HCT116 (cell line): ENCODE data around the gene KCNMB2. TPM values are rescaled to one million over a fixed set of nuclear protein-coding genes. Genes with fewer than 3 reads are reported as not detected.

Experiments used
- ATAC-seq: fragments of 200-7000 bp; cut with Tn5 transposase; 2 replicates; pipeline ENCODE4 v1.9.1; 2020; ENCODE audit warnings: mild to moderate bottlenecking, moderate library complexity
- BruUV-seq: library from RNA; stranded (reverse); fragments of 400-500 nt; replicated peaks from 2 replicates; lab custom pipeline; 2021; lab: Mats Ljungman, UMichigan
- CTCF ChIA-PET: fragments of 300-600 bp; sonication (Branson Sonifier 250); formaldehyde crosslinking; loops from one replicate; lab custom pipeline; 2021; ENCODE audit warnings: antibody characterized with exemption; lab: Charles Lee
- POLR2A ChIA-PET: fragments of 300-600, 350-600 bp; sonication (Branson Sonifier 250); formaldehyde crosslinking; loops from one replicate; lab custom pipeline; 2021; ENCODE audit warnings: antibody characterized with exemption; lab: Charles Lee
- RAD21 ChIA-PET, 2 experiments: fragments of 300-600 bp; sonication (Branson Sonifier 250); formaldehyde crosslinking; loops; one replicate each; lab custom pipeline; 2023; ENCODE audit warnings: low total read pairs in 2 of 2; ENCODE audit not compliant: uncharacterized antibody in 2 of 2, unreplicated experiment in 2 of 2, low non-redundant PET in 1 of 2; lab: Charles Lee
- DNase-seq: peaks from one replicate; pipeline ENCODE4 v3.0.0-alpha.2; 2010; ENCODE audit warnings: low read depth, low spot score
- H2AFZ ChIP-seq: fragments of 200-600 bp; shearing (Covaris generic), sonication (generic); 2 replicates; pipeline ENCODE4 v1.6.1; 2017; ENCODE audit warnings: low read depth, mixed run types, mixed read lengths, antibody characterized with exemption, low read length; ENCODE audit not compliant: poor library complexity, severe bottlenecking
- H3K27ac ChIP-seq: 2 replicates; pipeline ENCODE4 v1.5.1; 2012; ENCODE audit warnings: low read depth, low read length
- H3K27me3 ChIP-seq: fragments of 200-600 bp; sonication (generic); 2 replicates; pipeline ENCODE4 v1.6.1; 2016; ENCODE audit warnings: mixed run types, low read length, mixed read lengths; ENCODE audit not compliant: insufficient read depth
- H3K36me3 ChIP-seq, 2 experiments: fragments of 200-500 bp in 1 of 2; fragments of 200-600 bp in 1 of 2; sonication (Bioruptor generic) in 1 of 2; sonication (generic) in 1 of 2; 2 replicates each; pipeline versions ENCODE4 v1.5.1 to v1.6.1; 2014 to 2016; ENCODE audit warnings: low read length in 2 of 2, inconsistent platforms in 1 of 2, mixed read lengths in 1 of 2, mixed run types in 1 of 2; ENCODE audit not compliant: insufficient read depth in 2 of 2, control insufficient read depth in 1 of 2
- H3K4me1 ChIP-seq, 2 experiments: fragments of 200-600 bp in 1 of 2; sonication (generic) in 1 of 2; 2 replicates each; pipeline versions ENCODE4 v1.5.1 to v1.6.1; 2012 to 2017; ENCODE audit warnings: low read length in 2 of 2, inconsistent platforms in 1 of 2, mild to moderate bottlenecking in 1 of 2, mixed read lengths in 1 of 2, mixed run types in 1 of 2, moderate library complexity in 1 of 2; ENCODE audit not compliant: insufficient read depth in 2 of 2, control insufficient read depth in 1 of 2
- H3K4me2 ChIP-seq: fragments of 200-600 bp; sonication (generic); 2 replicates; pipeline ENCODE4 v1.6.1; 2017; ENCODE audit warnings: mixed run types, low read length, mixed read lengths
- H3K4me3 ChIP-seq, 2 experiments: fragments of 200-600 bp in 1 of 2; sonication (generic) in 1 of 2; replicated peaks in 1 of 2; 2 replicates each; pipeline ENCODE4 v1.5.1; 2011 to 2016; ENCODE audit warnings: low read length in 2 of 2, control low read depth in 1 of 2, low read depth in 1 of 2, mild to moderate bottlenecking in 1 of 2, mixed read lengths in 1 of 2, mixed run types in 1 of 2
- H3K79me2 ChIP-seq: fragments of 200-600 bp; sonication (generic); 2 replicates; pipeline ENCODE4 v1.6.1; 2017; ENCODE audit warnings: mild to moderate bottlenecking, mixed run types, low read length, moderate library complexity, mixed read lengths; ENCODE audit not compliant: insufficient read depth
- H3K9ac ChIP-seq: fragments of 200-600 bp; sonication (generic); 2 replicates; pipeline ENCODE4 v1.6.1; 2016; ENCODE audit warnings: low read length, mixed read lengths
- H3K9me2 ChIP-seq: fragments of 200-600 bp; sonication (generic), shearing (Covaris generic); 2 replicates; pipeline ENCODE4 v1.6.1; 2017; ENCODE audit warnings: mixed run types, mild to moderate bottlenecking, moderate library complexity; ENCODE audit not compliant: insufficient read depth
- H3K9me3 ChIP-seq, 2 experiments: fragments of 200-500 bp in 1 of 2; fragments of 200-600 bp in 1 of 2; sonication (Bioruptor generic) in 1 of 2; sonication (generic) in 1 of 2; 2 replicates each; pipeline ENCODE4 v1.6.1; 2014 to 2017; ENCODE audit warnings: low read length in 2 of 2, mixed read lengths in 2 of 2, inconsistent platforms in 1 of 2, low read depth in 1 of 2, mild to moderate bottlenecking in 1 of 2, mixed run types in 1 of 2, moderate library complexity in 1 of 2; ENCODE audit not compliant: control insufficient read depth in 1 of 2, insufficient read depth in 1 of 2
- H4K20me1 ChIP-seq: fragments of 200-600 bp; sonication (generic), shearing (Covaris generic); 2 replicates; pipeline ENCODE4 v1.6.1; 2017; ENCODE audit warnings: mixed run types, mild to moderate bottlenecking, moderate library complexity; ENCODE audit not compliant: insufficient read depth
- ATF3 ChIP-seq: IDR thresholded peaks from 2 replicates; pipeline ENCODE4 v1.6.1; 2012
- CEBPB ChIP-seq: IDR thresholded peaks from 2 replicates; pipeline ENCODE4 v1.6.1; 2012; ENCODE audit warnings: low read depth
- CTCF ChIP-seq, 3 experiments: fragments of 200-600 bp in 1 of 3; sonication (generic) in 1 of 3; IDR thresholded peaks in 2 of 3; conservative IDR thresholded peaks in 1 of 3; 2 replicates each; pipeline ENCODE4 v1.5.1; 2012 to 2017; ENCODE audit warnings: low read depth in 2 of 3, low read length in 2 of 3, antibody characterized with exemption in 1 of 3, borderline replicate concordance in 1 of 3, control low read depth in 1 of 3, mild to moderate bottlenecking in 1 of 3, mixed read lengths in 1 of 3, mixed run types in 1 of 3, moderate library complexity in 1 of 3; ENCODE audit not compliant: insufficient read depth in 1 of 3
- EZH2phosphoT487 ChIP-seq: fragments of 200-600 bp; IDR thresholded peaks from 2 replicates; pipeline ENCODE4 v1.6.1; 2018; ENCODE audit warnings: antibody characterized with exemption, borderline replicate concordance
- RAD21 ChIP-seq: IDR thresholded peaks from 2 replicates; pipeline ENCODE4 v1.6.1; 2012; ENCODE audit warnings: low read depth, mild to moderate bottlenecking
- REST ChIP-seq: IDR thresholded peaks from 2 replicates; pipeline ENCODE4 v1.6.1; 2012; ENCODE audit warnings: low read depth
- SP1 ChIP-seq: IDR thresholded peaks from 2 replicates; pipeline ENCODE4 v1.6.1; 2012; ENCODE audit warnings: low read depth
- SRF ChIP-seq: IDR thresholded peaks from 2 replicates; pipeline ENCODE4 v1.6.1; 2012; ENCODE audit warnings: low read depth
- YY1 ChIP-seq: IDR thresholded peaks from 2 replicates; pipeline ENCODE4 v1.6.1; 2011; ENCODE audit warnings: low read length, low read depth, moderate library complexity, mild to moderate bottlenecking; ENCODE audit not compliant: insufficient replicate concordance; ENCODE audit errors: extremely low read depth
- ZFX ChIP-seq: fragments of 450-650 bp; IDR thresholded peaks from 2 replicates; pipeline ENCODE4 v1.6.1; 2017
- ZNF274 ChIP-seq: fragments of 200-500 bp; sonication (Bioruptor generic); IDR thresholded peaks from 2 replicates; pipeline ENCODE4 v1.6.1; 2014; ENCODE audit warnings: mild to moderate bottlenecking, low read depth, low read length, inconsistent platforms
- intact Hi-C: fragments of 100-400 bp; cut with micrococcal nuclease; formaldehyde crosslinking; loops from 2 replicates; pipeline ENCODE4 v1.10.0; 2022
- total RNA-seq: library from RNA; stranded (reverse); gene quantifications from one replicate; pipeline ENCODE4 v1.2.1, GENCODE V29; 2021; ENCODE audit not compliant: unreplicated experiment

KCNMB2 gene
- total RNA-seq, 1 experiment from 2014 or later: not detected

GRCh38 chr3:178562143-178562946, 26.1 kb downstream of the KCNMB2 start:
- H3K9me2 ChIP-seq: no peaks in the 10 kb centered on the region
- H3K4me1 ChIP-seq: no peaks in the 10 kb centered on the region
- ChIA-PET POLR2A (no interaction called here), RAD21 (no interaction called here), CTCF (no interaction called here)
- H3K4me3 ChIP-seq: no peak overlapping the region
- H2AFZ ChIP-seq: no peak overlapping the region
- H3K79me2 ChIP-seq: no peaks in the 10 kb centered on the region
- intact Hi-C loops: no loop called here
- H3K9me3 ChIP-seq: no peaks in the 10 kb centered on the region
- H3K27ac ChIP-seq: no peak overlapping the region
- H4K20me1 ChIP-seq: no peaks in the 10 kb centered on the region
- DNase-seq: no peak
- no peak for ATAC-seq
- no peak overlapping the region for H3K9ac ChIP-seq
- H3K27me3 ChIP-seq: no peaks in the 10 kb centered on the region
- BruUV-seq: no TSS peak
- no peak overlapping the region for H3K4me2 ChIP-seq
- no peaks in the 10 kb centered on the region for H3K36me3 ChIP-seq
- TF ChIP-seq ATF3 (no peak), REST (no peak), ZFX (no peak), YY1 (no peak), EZH2phosphoT487 (no peak), ZNF274 (no peak), RAD21 (no peak), SRF (no peak), CEBPB (no peak), SP1 (no peak), CTCF (IDR thresholded peaks at IDR 0.05 in 2 of 3, conservative IDR thresholded peaks at IDR 0.05 in 1 of 3; ENCODE audit: borderline replicate concordance in 1 of 3, insufficient read depth in 1 of 3, low read depth in 2 of 3, low read length in 2 of 3) (no peak)
- TF ChIP-seq, all 23 proteins: peak for 0
